ENCODE data around the gene CHST3.

GRCh38 chr10:72014197-72014596, 50.0 kb downstream of the CHST3 start:
- no peak for TF ChIP-seq KLF6 (CRISPR knock-in tag; IDR thresholded peaks at IDR 0.05; ENCODE audit: borderline replicate concordance)
- no peak for TF ChIP-seq TFAP4 (CRISPR knock-in tag; IDR thresholded peaks at IDR 0.05; ENCODE audit: borderline replicate concordance)
- no peak for TF ChIP-seq ZEB2 (IDR thresholded peaks at IDR 0.05)
- TF ChIP-seq ZKSCAN8 (CRISPR knock-in tag; IDR thresholded peaks at IDR 0.05), result no peak
- TF ChIP-seq CREB3L1 (IDR thresholded peaks at IDR 0.05; ENCODE audit: borderline replicate concordance, low read depth), result no peak
- TF ChIP-seq SPI1 (IDR thresholded peaks at IDR 0.05; ENCODE audit: borderline replicate concordance, low read depth, low read length), result no peak
- TF ChIP-seq RNF2 (IDR thresholded peaks at IDR 0.05), result no peak
- TF ChIP-seq ELF4 (CRISPR knock-in tag; IDR thresholded peaks at IDR 0.05), result no peak
- no peak for TF ChIP-seq MYBL2 (IDR thresholded peaks at IDR 0.05; ENCODE audit: low read depth)
- TF ChIP-seq MYBL2 (CRISPR knock-in tag; IDR thresholded peaks at IDR 0.05; ENCODE audit: borderline replicate concordance), result no peak

Measured in K562 (cell line).